Measurements from ENCODE around the gene C1orf167.

DNA sequence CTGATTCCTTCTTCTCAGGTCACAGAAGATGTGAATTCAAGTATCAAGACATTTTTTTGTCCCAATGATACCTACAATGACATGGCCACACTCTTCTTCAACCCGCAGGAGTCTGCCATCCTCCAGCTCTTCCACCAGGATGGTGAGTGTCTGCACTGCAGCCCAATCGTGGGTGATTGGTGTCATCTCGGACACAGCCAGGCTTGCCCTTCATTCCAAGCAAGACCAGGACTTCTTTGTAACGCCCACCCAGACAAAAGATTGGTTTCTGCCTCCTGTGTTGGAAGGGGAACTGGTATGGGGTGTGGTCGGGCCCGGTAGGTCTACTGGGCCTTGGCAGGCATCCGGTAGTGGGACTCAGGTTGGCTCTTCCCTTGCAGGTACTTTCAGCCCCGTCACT, 71.5 kb downstream of the C1orf167 start:
- TF ChIP-seq CTCF (IDR thresholded peaks at IDR 0.05) (no peak), POLR2A (IDR thresholded peaks at IDR 0.05) (no peak)
